ENCODE results near the gene PSME1.

The PSME1 gene

DNA sequence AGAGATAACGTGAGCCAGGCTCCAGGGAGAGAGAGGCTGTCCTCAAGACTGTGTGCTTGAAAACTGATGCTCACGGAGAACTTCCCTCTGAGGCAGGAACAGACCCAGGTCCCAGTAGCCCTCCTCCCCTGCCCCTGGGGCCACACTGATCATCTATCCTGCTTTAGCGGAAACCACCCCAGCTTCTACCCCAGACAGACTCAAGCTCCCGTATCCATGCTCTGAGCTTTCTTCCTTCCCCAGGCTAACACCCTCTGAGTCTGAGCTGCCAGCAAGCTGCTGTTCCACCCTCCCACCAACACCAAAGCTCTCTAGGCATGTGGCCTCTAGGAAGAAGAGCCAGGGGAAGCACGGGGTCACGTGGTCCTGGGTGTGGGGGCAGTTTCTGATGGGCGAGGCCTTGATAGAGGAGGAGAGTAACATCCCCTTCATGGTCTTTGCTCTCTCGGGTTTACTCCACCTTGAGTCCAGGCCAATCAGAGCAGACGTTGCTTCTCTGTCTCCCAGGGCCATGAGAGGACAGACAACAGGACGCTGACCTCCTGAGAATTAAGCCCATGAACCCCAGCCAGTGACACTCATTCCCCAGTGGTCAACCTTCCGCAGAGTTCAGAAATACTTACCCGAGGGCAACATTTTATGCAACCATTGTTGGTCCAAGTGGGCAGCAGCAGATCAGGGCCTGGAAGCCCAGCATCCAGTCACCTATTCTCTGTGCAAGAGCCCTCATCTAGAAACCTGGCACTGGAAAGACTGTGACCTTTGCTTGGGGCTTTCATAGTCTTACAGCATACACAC is 40.5 kb upstream of the PSME1 start:
- peak overlapping the region; percentile 90 for H3K4me2 ChIP-seq (ENCODE audit: low read depth, low read length, poor library complexity, severe bottlenecking)
- H3K36me3 ChIP-seq (ENCODE audit: insufficient read depth, low read length): no peaks in the 10 kb centered on the region; the same call in 1 of the 2 replicates
- no peak overlapping the region for H2AFZ ChIP-seq (ENCODE audit: low read length)
- TF ChIP-seq EZH2phosphoT487 (IDR thresholded peaks at IDR 0.05; ENCODE audit: borderline replicate concordance): no peak
- H3K4me3 ChIP-seq (ENCODE audit: low read length, poor library complexity, severe bottlenecking): peak overlapping the region; percentile 93
- H3K79me2 ChIP-seq (ENCODE audit: insufficient read depth, low read length): peaks cover 33% of the 10 kb centered on the region
- peak overlapping the region; percentile 99 for H3K9ac ChIP-seq (ENCODE audit: low read depth, low read length, poor library complexity, severe bottlenecking)
- peaks cover 26% of the 10 kb centered on the region for H3K4me1 ChIP-seq (ENCODE audit: insufficient read depth, low read length, poor library complexity, severe bottlenecking)
- no peaks in the 10 kb centered on the region for H3K27me3 ChIP-seq (ENCODE audit: insufficient read depth, low read length, poor library complexity, severe bottlenecking)
- no peaks in the 10 kb centered on the region; the same call in 1 of the 2 replicates for H3F3A ChIP-seq (ENCODE audit: low read depth)
- no peaks in the 10 kb centered on the region for H3K9me3 ChIP-seq (ENCODE audit: insufficient read depth, low read depth, low read length)
- no peaks in the 10 kb centered on the region for H3K9me2 ChIP-seq (replicated peaks; ENCODE audit: low read depth, low read length)
- H4K20me1 ChIP-seq (ENCODE audit: insufficient read depth, low read length, poor library complexity, severe bottlenecking): no peaks in the 10 kb centered on the region

DNA sequence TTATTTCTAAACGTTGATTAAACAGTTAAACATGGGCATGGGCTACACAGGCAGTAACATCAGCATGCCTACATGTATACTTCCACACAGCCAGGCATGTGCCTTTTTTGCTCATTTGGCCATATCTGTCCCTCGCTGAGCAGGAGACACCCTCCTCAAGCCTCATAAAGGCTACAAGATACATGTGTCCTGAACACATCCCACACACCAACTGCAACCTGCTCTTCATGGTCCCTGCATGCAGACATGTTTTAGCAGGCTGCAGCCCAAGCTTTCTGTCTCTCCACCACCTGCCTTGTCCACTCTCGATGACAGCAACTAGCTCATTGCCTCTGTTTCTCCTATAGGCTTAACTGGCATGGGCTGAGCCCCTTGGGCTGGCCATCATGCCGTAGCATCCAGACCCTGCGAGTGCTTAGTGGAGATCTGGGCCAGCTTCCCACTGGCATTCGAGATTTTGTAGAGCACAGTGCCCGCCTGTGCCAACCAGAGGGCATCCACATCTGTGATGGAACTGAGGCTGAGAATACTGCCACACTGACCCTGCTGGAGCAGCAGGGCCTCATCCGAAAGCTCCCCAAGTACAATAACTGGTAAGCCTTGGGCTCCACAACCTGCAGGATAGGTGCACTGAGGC is 39.3 kb upstream of the PSME1 start:
- H3K4me1 ChIP-seq (ENCODE audit: insufficient read depth, low read length, poor library complexity, severe bottlenecking): peaks cover 26% of the 10 kb centered on the region
- peak overlapping the region; percentile 90 for H3K4me2 ChIP-seq (ENCODE audit: low read depth, low read length, poor library complexity, severe bottlenecking)
- H3K79me2 ChIP-seq (ENCODE audit: insufficient read depth, low read length): peaks cover 33% of the 10 kb centered on the region
- TF ChIP-seq, protein P1, sequence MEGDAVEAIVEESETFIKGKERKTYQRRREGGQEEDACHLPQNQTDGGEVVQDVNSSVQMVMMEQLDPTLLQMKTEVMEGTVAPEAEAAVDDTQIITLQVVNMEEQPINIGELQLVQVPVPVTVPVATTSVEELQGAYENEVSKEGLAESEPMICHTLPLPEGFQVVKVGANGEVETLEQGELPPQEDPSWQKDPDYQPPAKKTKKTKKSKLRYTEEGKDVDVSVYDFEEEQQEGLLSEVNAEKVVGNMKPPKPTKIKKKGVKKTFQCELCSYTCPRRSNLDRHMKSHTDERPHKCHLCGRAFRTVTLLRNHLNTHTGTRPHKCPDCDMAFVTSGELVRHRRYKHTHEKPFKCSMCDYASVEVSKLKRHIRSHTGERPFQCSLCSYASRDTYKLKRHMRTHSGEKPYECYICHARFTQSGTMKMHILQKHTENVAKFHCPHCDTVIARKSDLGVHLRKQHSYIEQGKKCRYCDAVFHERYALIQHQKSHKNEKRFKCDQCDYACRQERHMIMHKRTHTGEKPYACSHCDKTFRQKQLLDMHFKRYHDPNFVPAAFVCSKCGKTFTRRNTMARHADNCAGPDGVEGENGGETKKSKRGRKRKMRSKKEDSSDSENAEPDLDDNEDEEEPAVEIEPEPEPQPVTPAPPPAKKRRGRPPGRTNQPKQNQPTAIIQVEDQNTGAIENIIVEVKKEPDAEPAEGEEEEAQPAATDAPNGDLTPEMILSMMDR (conservative IDR thresholded peaks at IDR 0.05; ENCODE audit: low read length): no peak
- no peak for TF ChIP-seq EZH2phosphoT487 (IDR thresholded peaks at IDR 0.05; ENCODE audit: borderline replicate concordance)
- H2AFZ ChIP-seq (ENCODE audit: low read length): no peak overlapping the region
- H3K9me3 ChIP-seq (ENCODE audit: insufficient read depth, low read depth, low read length): no peaks in the 10 kb centered on the region
- no peaks in the 10 kb centered on the region; the same call in 1 of the 2 replicates for H3F3A ChIP-seq (ENCODE audit: low read depth)
- no peaks in the 10 kb centered on the region for H3K27me3 ChIP-seq (ENCODE audit: insufficient read depth, low read length, poor library complexity, severe bottlenecking)
- no peak overlapping the region for H3K4me3 ChIP-seq (ENCODE audit: low read length, poor library complexity, severe bottlenecking)
- no peaks in the 10 kb centered on the region; the same call in 1 of the 2 replicates for H3K36me3 ChIP-seq (ENCODE audit: insufficient read depth, low read length)
- no peaks in the 10 kb centered on the region for H4K20me1 ChIP-seq (ENCODE audit: insufficient read depth, low read length, poor library complexity, severe bottlenecking)
- H3K9ac ChIP-seq (ENCODE audit: low read depth, low read length, poor library complexity, severe bottlenecking): no peak overlapping the region
- no peaks in the 10 kb centered on the region for H3K9me2 ChIP-seq (replicated peaks; ENCODE audit: low read depth, low read length)

DNA sequence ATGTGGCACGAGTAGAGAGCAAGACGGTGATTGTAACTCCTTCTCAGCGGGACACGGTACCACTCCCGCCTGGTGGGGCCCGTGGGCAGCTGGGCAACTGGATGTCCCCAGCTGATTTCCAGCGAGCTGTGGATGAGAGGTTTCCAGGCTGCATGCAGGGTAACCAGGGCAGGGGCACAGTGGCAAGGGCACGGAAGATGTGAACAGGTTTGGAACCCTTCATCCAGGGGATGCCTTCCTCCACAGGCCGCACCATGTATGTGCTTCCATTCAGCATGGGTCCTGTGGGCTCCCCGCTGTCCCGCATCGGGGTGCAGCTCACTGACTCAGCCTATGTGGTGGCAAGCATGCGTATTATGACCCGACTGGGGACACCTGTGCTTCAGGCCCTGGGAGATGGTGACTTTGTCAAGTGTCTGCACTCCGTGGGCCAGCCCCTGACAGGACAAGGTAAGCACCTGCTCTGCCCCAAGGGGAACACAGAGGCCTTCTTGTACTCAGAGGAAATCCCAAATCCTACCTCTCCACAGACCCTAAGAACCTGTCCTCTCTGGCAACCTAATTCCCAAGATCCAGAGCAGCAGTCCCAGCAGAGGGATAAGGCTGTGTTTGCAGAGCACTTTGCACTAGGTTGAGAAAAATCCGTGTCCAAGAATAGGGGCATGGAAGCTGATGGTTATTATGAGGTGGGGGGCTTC is 37.6 kb upstream of the PSME1 start:
- Histone ChIP-seq H3K36me3 (ENCODE audit: insufficient read depth, low read length) (no peaks in the 10 kb centered on the region; the same call in 1 of the 2 replicates), H3F3A (ENCODE audit: low read depth) (no peaks in the 10 kb centered on the region; the same call in 1 of the 2 replicates), H3K9ac (ENCODE audit: low read depth, low read length, poor library complexity, severe bottlenecking) (no peak overlapping the region), H3K9me3 (ENCODE audit: insufficient read depth, low read depth, low read length) (no peaks in the 10 kb centered on the region), H3K4me2 (ENCODE audit: low read depth, low read length, poor library complexity, severe bottlenecking) (no peak overlapping the region), H3K4me3 (ENCODE audit: low read length, poor library complexity, severe bottlenecking) (no peak overlapping the region), H4K20me1 (ENCODE audit: insufficient read depth, low read length, poor library complexity, severe bottlenecking) (no peaks in the 10 kb centered on the region), H3K9me2 (replicated peaks; ENCODE audit: low read depth, low read length) (no peaks in the 10 kb centered on the region), H2AFZ (ENCODE audit: low read length) (no peak overlapping the region), H3K27me3 (ENCODE audit: insufficient read depth, low read length, poor library complexity, severe bottlenecking) (no peaks in the 10 kb centered on the region), H3K79me2 (ENCODE audit: insufficient read depth, low read length) (peaks cover 25% of the 10 kb centered on the region), H3K4me1 (ENCODE audit: insufficient read depth, low read length, poor library complexity, severe bottlenecking) (peaks cover 14% of the 10 kb centered on the region)
- no peak for TF ChIP-seq EZH2phosphoT487 (IDR thresholded peaks at IDR 0.05; ENCODE audit: borderline replicate concordance)
- TF ChIP-seq, protein P1 (conservative IDR thresholded peaks at IDR 0.05; ENCODE audit: low read length): no peak

Measured in Loucy (cell line).